H1 (cell line): ENCODE measurements around the gene CACNA1C. TPM values are rescaled to one million over a fixed set of nuclear protein-coding genes. Genes with fewer than 3 reads are reported as not detected.

Experiments
- BCL11A ChIP-seq, 2 experiments: IDR thresholded peaks; one replicate each; pipeline ENCODE4 v1.6.1; 2011; ENCODE audit warnings: low read depth in 2 of 2, low read length in 2 of 2, mild to moderate bottlenecking in 2 of 2
- E2F6 ChIP-seq: IDR thresholded peaks from 2 replicates; pipeline ENCODE4 v1.6.1; 2012; ENCODE audit warnings: inconsistent platforms
- EZH2 ChIP-seq: fragments of 200-600 bp; sonication (generic); IDR thresholded peaks from 2 replicates; pipeline ENCODE4 v1.7.1; 2012; ENCODE audit warnings: low read depth, mild to moderate bottlenecking, moderate library complexity, low read length, inconsistent platforms; ENCODE audit not compliant: severe bottlenecking
- MAFK ChIP-seq: IDR thresholded peaks from 2 replicates; pipeline ENCODE4 v1.6.1; 2012; ENCODE audit warnings: low read depth, mild to moderate bottlenecking, improper control_type of control experiment, low read length
- POLR2AphosphoS5 ChIP-seq: IDR thresholded peaks from 2 replicates; pipeline ENCODE4 v1.6.1; 2011; ENCODE audit warnings: low read depth, low read length
- polyA plus RNA-seq, 7 experiments: library from polyadenylated mRNA; depleted of rRNA in 3 of 7; stranded (reverse) in 5 of 7; unstranded in 2 of 7; fragments of >200 nt in 5 of 7; fragments of 200-250 nt in 2 of 7; gene quantifications; 1 replicate in 5 of 7; 2 replicates in 1 of 7; 4 replicates in 1 of 7; pipeline versions ENCODE4 v1.2.1 to v1.2.3, GENCODE V29; 2011 to 2013; ENCODE audit warnings: missing spikeins in 2 of 7, mixed read lengths in 2 of 7
- total RNA-seq: library from RNA; stranded (reverse); fragmentation: NEBNext Ultra II Directional; extraction: Animal tissue kit (Norgen Biotek cat#: 25700); gene quantifications from 2 replicates; pipeline ENCODE4 v1.2.1, GENCODE V29; 2021

Gene CACNA1C
- total and polyA plus RNA-seq, 2 of the 8 experiments (the other 6 are each of a cell fraction or from before 2014, with no cell fraction given): 1.3 TPM

- TF ChIP-seq MAFK: no peak
- TF ChIP-seq EZH2: no peak
- TF ChIP-seq POLR2AphosphoS5: no peak
- no peak for TF ChIP-seq E2F6
- no peak for TF ChIP-seq BCL11A (IDR thresholded peaks at IDR 0.05; ENCODE audit: low read depth in 2 of 2, low read length in 2 of 2)
- TF ChIP-seq, all 59 proteins: peak for 0
These were observed 35.8 kb upstream of the CACNA1C start (continued) for GRCh38 chr12:2016862-2017545.
